Measurements from ENCODE around the gene SNN. TPM values are rescaled to one million over a fixed set of nuclear protein-coding genes. Genes with fewer than 3 reads are reported as not detected.

The SNN gene
- total and polyA plus RNA-seq, 7 experiments from 2014 or later: 17.0 to 86.8 (median 34.3) TPM

DNA sequence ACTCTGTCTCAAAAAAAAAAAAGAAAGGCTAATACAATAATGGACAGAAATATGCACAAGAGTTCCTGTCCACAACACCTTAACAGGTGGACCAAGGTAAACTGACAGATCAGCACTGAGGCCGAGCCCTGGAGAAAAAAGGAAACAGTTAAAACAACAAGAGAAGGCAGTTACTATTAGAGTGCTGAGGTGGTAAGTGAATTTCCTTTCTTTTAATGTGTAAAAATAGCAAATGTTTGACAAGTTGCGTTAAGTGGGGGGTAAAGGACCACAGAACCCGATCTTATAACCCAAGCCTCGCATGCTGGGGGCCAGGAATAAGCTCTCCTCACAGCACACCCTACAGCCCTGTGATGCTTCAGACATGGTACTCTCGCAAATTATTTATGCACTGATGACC, 49.6 kb downstream of the SNN start:
- no peaks in the 10 kb centered on the region for H3K9me3 ChIP-seq (ENCODE audit: control insufficient read depth in 2 of 3, low read length in 3 of 3)
- DNase-seq (no peak), ATAC-seq (no peak)
- Mint-ChIP-seq H3K27ac (peak overlapping the region in 8 of 9 donors; percentile 25 to 79 (median 54)), H3K36me3 (peaks cover 13 to 25% (median 17%) of the 10 kb centered on the region in 5 donors), H3K9me3 (no peaks in the 10 kb centered on the region), H3K4me1 (peaks cover 5 to 40% (median 18%) of the 10 kb centered on the region in 7 donors), H3K27me3 (no peaks in the 10 kb centered on the region), H3K4me3 (no peak overlapping the region)
- no peak overlapping the region for H3K4me3 ChIP-seq (ENCODE audit: low read length)
- ChIA-PET POLR2A (interaction anchor here (0.6 to 0.7 kb wide), 3 partner anchors 14 to 409 kb away, joined by 3 to 4 read pairs (median 3); no protein-coding TSS in a partner anchor), CTCF (interaction anchor here (0.6 to 1.7 kb wide), 4 partner anchors 82 to 616 kb away, joined by 3 to 13 read pairs (median 4); no protein-coding TSS in a partner anchor)
- H3K27ac ChIP-seq (ENCODE audit: low read depth, low read length): peak overlapping the region; percentile 35
- H3K27me3 ChIP-seq (ENCODE audit: control insufficient read depth in 2 of 2, insufficient read depth in 2 of 2, low read length in 2 of 2): no peaks in the 10 kb centered on the region
- H3K36me3 ChIP-seq (ENCODE audit: control insufficient read depth in 2 of 3, insufficient read depth in 3 of 3, low read length in 3 of 3): peaks cover 0 to 52% (median 4%) of the 10 kb centered on the region in 3 experiments
- peaks cover 0 to 3% of the 10 kb centered on the region in 2 donors for H3K4me1 ChIP-seq (ENCODE audit: control insufficient read depth in 2 of 2, insufficient read depth in 2 of 2, low read length in 2 of 2)
- intact Hi-C loops (cut with micrococcal nuclease): loop anchor here in 1 of 2 donors (10.0 kb wide), 1 partner anchor 73 kb away; no protein-coding TSS in a partner anchor

DNA sequence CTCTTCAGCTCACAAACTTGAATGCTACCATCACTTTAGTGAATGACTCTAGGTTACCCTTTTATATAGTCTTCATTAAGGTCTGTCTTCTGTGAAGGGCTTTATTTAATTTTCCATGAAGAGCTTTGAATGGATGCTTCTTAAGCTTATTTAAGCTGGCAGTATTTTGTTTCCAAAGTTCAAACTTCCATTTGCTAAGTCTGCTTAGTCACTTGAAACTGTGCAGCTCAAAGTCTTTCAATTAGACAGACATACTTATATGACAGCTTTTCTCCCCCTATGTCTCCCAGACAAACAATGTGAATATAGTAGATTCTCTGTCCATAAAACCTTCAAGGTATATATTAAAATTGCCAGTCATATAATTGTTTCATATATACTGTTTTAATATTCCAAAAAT, 50.9 kb downstream of the SNN start:
- intact Hi-C loops (cut with micrococcal nuclease): loop anchor here in 1 of 2 donors (10.0 kb wide), 1 partner anchor 74 kb away; no protein-coding TSS in a partner anchor
- Histone ChIP-seq H3K27ac (ENCODE audit: low read depth, low read length) (no peak overlapping the region), H3K4me1 (ENCODE audit: control insufficient read depth in 2 of 2, insufficient read depth in 2 of 2, low read length in 2 of 2) (peaks cover 0 to 3% of the 10 kb centered on the region in 2 donors), H3K27me3 (ENCODE audit: control insufficient read depth in 2 of 2, insufficient read depth in 2 of 2, low read length in 2 of 2) (no peaks in the 10 kb centered on the region), H3K9me3 (ENCODE audit: control insufficient read depth in 2 of 3, low read length in 3 of 3) (no peaks in the 10 kb centered on the region), H3K36me3 (ENCODE audit: control insufficient read depth in 2 of 3, insufficient read depth in 3 of 3, low read length in 3 of 3) (peaks cover 0 to 53% (median 4%) of the 10 kb centered on the region in 3 experiments), H3K4me3 (ENCODE audit: low read length) (no peak overlapping the region)
- H3K27ac Mint-ChIP-seq: peak overlapping the region in 3 of 9 donors; percentile 43 to 64 (median 49)
- ATAC-seq (no peak), DNase-seq (no peak)
- H3K27me3 Mint-ChIP-seq: no peaks in the 10 kb centered on the region
- H3K4me3 Mint-ChIP-seq: no peak overlapping the region
- no peaks in the 10 kb centered on the region for H3K9me3 Mint-ChIP-seq
- ChIA-PET CTCF (interaction anchor here (0.6 to 2.3 kb wide), 4 partner anchors 77 to 187 kb away, joined by 3 to 6 read pairs (median 4); partner anchors contain the start of gene RSL1D1), POLR2A (interaction anchor here (0.5 to 1.2 kb wide), 2 partner anchors 93 to 374 kb away, joined by 3 read pairs; partner anchors contain the start of gene RMI2)
- H3K36me3 Mint-ChIP-seq: peaks cover 13 to 29% (median 21%) of the 10 kb centered on the region in 5 donors
- H3K4me1 Mint-ChIP-seq: peaks cover 5 to 44% (median 23%) of the 10 kb centered on the region in 7 donors

DNA sequence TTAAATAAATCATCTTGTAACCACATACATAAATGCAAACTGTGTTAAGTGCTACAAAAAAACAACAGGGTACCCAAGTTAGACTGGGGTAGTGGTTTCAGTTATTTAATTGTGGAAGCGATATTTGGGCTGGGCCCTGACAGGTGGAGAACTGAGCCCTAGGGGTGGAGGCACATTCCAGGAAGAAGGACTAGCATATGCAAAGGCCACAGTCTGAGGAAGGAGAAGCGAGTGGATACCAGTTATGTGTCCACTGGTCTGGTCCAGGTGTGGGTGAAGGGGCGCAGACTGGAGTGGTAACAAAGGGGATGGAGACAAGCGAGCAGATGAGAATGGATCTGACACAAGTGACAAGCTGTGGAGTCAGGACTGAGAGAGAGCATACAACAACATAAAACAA, 51.5 kb downstream of the SNN start:
- Mint-ChIP-seq H3K27ac (peak overlapping the region in 5 of 9 donors; percentile 41 to 64 (median 49)), H3K9me3 (no peaks in the 10 kb centered on the region), H3K4me3 (no peak overlapping the region), H3K4me1 (peaks cover 5 to 41% (median 19%) of the 10 kb centered on the region in 7 donors), H3K27me3 (no peaks in the 10 kb centered on the region), H3K36me3 (peaks cover 13 to 27% (median 17%) of the 10 kb centered on the region in 5 donors)
- no peaks in the 10 kb centered on the region for H3K27me3 ChIP-seq (ENCODE audit: control insufficient read depth in 2 of 2, insufficient read depth in 2 of 2, low read length in 2 of 2)
- no peak overlapping the region for H3K27ac ChIP-seq (ENCODE audit: low read depth, low read length)
- DNase-seq (no peak), ATAC-seq (no peak)
- intact Hi-C loops (cut with micrococcal nuclease): loop anchor here in 1 of 2 donors (10.0 kb wide), 1 partner anchor 75 kb away; no protein-coding TSS in a partner anchor
- ChIA-PET POLR2A (interaction anchor here (1.2 kb wide), 1 partner anchor 94 kb away, joined by 3 read pairs; no protein-coding TSS in a partner anchor), CTCF (interaction anchor here (0.6 to 2.3 kb wide), 4 partner anchors 78 to 187 kb away, joined by 3 to 6 read pairs (median 4); partner anchors contain the start of gene RSL1D1)
- H3K4me3 ChIP-seq (ENCODE audit: low read length): no peak overlapping the region
- H3K36me3 ChIP-seq (ENCODE audit: control insufficient read depth in 2 of 3, insufficient read depth in 3 of 3, low read length in 3 of 3): peaks cover 0 to 57% (median 4%) of the 10 kb centered on the region in 3 experiments
- H3K4me1 ChIP-seq (ENCODE audit: control insufficient read depth in 2 of 2, insufficient read depth in 2 of 2, low read length in 2 of 2): no peaks in the 10 kb centered on the region
- H3K9me3 ChIP-seq (ENCODE audit: control insufficient read depth in 2 of 3, low read length in 3 of 3): no peaks in the 10 kb centered on the region

DNA sequence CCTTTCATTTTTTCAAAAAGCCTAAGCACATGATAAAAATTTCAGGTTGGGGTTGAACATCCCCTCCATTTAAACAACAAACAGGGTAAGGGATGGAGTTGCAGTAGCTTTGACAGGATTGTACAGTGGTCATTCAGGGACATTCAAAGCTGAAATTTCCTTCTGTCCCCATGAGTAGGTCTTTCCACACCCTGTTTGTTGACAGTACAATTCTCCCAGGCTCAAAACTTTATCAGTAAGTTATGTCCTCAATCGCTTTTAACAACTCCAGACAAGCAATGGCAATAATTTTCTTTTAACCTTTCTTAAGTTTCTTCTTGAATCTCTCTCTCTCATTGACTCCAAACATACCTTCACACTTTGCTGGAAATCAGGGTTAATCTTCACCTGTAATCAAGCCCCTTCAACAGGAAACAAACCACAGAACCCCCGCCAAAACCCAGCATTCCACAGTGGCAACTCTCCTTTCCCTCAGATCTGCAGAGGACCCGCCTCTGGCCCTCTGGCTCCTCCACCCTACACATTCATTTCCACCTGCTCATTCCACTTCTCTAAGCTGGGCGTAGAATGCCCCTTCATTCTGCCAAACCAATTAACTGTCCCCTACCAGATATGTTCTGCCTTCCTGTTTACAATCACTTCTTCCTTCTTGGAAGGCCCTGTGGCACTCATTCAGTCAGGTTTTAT, 53.7 kb downstream of the SNN start:
- no peaks in the 10 kb centered on the region for H3K9me3 Mint-ChIP-seq
- Histone ChIP-seq H3K36me3 (ENCODE audit: control insufficient read depth in 2 of 3, insufficient read depth in 3 of 3, low read length in 3 of 3) (peaks cover 6 to 52% (median 12%) of the 10 kb centered on the region in 3 experiments), H3K4me1 (ENCODE audit: control insufficient read depth in 2 of 2, insufficient read depth in 2 of 2, low read length in 2 of 2) (no peaks in the 10 kb centered on the region), H3K27me3 (ENCODE audit: control insufficient read depth in 2 of 2, insufficient read depth in 2 of 2, low read length in 2 of 2) (no peaks in the 10 kb centered on the region), H3K4me3 (ENCODE audit: low read length) (no peak overlapping the region), H3K27ac (ENCODE audit: low read depth, low read length) (no peak overlapping the region), H3K9me3 (ENCODE audit: control insufficient read depth in 2 of 3, low read length in 3 of 3) (no peaks in the 10 kb centered on the region)
- peaks cover 5 to 40% (median 17%) of the 10 kb centered on the region in 7 donors for H3K4me1 Mint-ChIP-seq
- DNase-seq: no peak
- intact Hi-C loops (cut with micrococcal nuclease): no loop called here
- peak overlapping the region in 8 of 9 donors; percentile 0 to 88 (median 48) for H3K27ac Mint-ChIP-seq
- peaks cover 13 to 27% (median 21%) of the 10 kb centered on the region in 5 donors for H3K36me3 Mint-ChIP-seq
- no peak overlapping the region for H3K4me3 Mint-ChIP-seq
- no peak for ATAC-seq
- ChIA-PET CTCF (no interaction called here), POLR2A (interaction anchor here (2.2 kb wide), 1 partner anchor 21 kb away, joined by 8 read pairs; the partner anchor contains the start of gene TXNDC11)
- H3K27me3 Mint-ChIP-seq: no peaks in the 10 kb centered on the region

DNA sequence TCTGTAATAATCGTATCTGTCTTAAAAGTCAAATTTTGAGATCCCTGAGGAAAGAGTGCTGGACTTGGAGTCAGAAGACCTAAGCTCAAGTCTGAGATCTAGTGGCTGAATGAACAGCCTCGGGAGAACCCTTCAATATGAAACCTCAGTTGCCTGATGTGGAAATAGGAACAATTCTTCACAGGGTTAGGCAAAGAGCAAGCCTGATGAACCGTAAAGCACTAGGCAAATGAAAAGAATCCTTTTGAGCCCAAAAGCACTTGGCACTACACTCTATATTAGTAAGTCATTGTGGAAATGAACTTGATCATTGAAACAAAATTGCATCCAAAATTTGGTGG, 54.2 kb downstream of the SNN start:
- peak overlapping the region in 8 of 9 donors; percentile 0 to 88 (median 48) for H3K27ac Mint-ChIP-seq
- DNase-seq: no peak
- Histone ChIP-seq H3K9me3 (ENCODE audit: control insufficient read depth in 2 of 3, low read length in 3 of 3) (no peaks in the 10 kb centered on the region), H3K36me3 (ENCODE audit: control insufficient read depth in 2 of 3, insufficient read depth in 3 of 3, low read length in 3 of 3) (peaks cover 6 to 52% (median 12%) of the 10 kb centered on the region in 3 experiments), H3K4me1 (ENCODE audit: control insufficient read depth in 2 of 2, insufficient read depth in 2 of 2, low read length in 2 of 2) (no peaks in the 10 kb centered on the region), H3K27me3 (ENCODE audit: control insufficient read depth in 2 of 2, insufficient read depth in 2 of 2, low read length in 2 of 2) (no peaks in the 10 kb centered on the region), H3K27ac (ENCODE audit: low read depth, low read length) (no peak overlapping the region), H3K4me3 (ENCODE audit: low read length) (no peak overlapping the region)
- ChIA-PET POLR2A (interaction anchor here (2.2 kb wide), 1 partner anchor 20 kb away, joined by 8 read pairs; the partner anchor contains the start of gene TXNDC11), CTCF (interaction anchor here (0.6 kb wide), 1 partner anchor 358 kb away, joined by 3 read pairs; no protein-coding TSS in a partner anchor)
- no peaks in the 10 kb centered on the region for H3K27me3 Mint-ChIP-seq
- intact Hi-C loops (cut with micrococcal nuclease): no loop called here
- peaks cover 5 to 40% (median 17%) of the 10 kb centered on the region in 7 donors for H3K4me1 Mint-ChIP-seq
- no peak overlapping the region for H3K4me3 Mint-ChIP-seq
- H3K36me3 Mint-ChIP-seq: peaks cover 13 to 27% (median 21%) of the 10 kb centered on the region in 5 donors
- ATAC-seq: no peak
- H3K9me3 Mint-ChIP-seq: no peaks in the 10 kb centered on the region

DNA sequence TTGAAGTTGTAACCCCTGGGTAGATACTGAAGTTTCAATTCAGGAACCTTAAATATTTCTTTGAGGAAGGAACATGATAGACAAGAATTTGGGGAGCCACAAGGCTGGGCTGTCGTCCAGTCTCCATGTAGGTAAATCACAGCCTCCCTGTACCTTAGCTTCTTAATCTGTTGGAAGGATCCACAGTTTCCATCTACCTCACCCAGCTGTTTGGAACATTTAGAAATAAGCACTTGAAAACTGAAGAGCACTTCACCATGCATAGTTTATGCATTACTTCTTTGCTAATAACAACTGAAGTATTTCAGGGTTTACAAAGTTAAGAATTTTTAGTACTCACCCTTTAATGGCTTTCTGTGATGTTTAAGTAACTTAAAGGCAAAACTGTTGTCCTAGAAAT, 57.2 kb downstream of the SNN start:
- DNase-seq (no peak), ATAC-seq (no peak)
- H3K27ac Mint-ChIP-seq: peak overlapping the region in 1 of 9 donors; percentile 25
- no peaks in the 10 kb centered on the region for H3K9me3 Mint-ChIP-seq
- POLR2A ChIA-PET: interaction anchor here (1.8 kb wide), 1 partner anchor 9 kb away, joined by 5 read pairs; no protein-coding TSS in a partner anchor
- peaks cover 8 to 60% (median 15%) of the 10 kb centered on the region in 3 experiments for H3K36me3 ChIP-seq (ENCODE audit: control insufficient read depth in 2 of 3, insufficient read depth in 3 of 3, low read length in 3 of 3)
- no peaks in the 10 kb centered on the region for H3K27me3 ChIP-seq (ENCODE audit: control insufficient read depth in 2 of 2, insufficient read depth in 2 of 2, low read length in 2 of 2)
- no peaks in the 10 kb centered on the region for H3K27me3 Mint-ChIP-seq
- peaks cover 0 to 3% of the 10 kb centered on the region in 2 donors for H3K4me1 ChIP-seq (ENCODE audit: control insufficient read depth in 2 of 2, insufficient read depth in 2 of 2, low read length in 2 of 2)
- H3K4me3 Mint-ChIP-seq: no peak overlapping the region
- H3K4me1 Mint-ChIP-seq: peaks cover 10 to 42% (median 38%) of the 10 kb centered on the region in 7 donors
- H3K4me3 ChIP-seq (ENCODE audit: low read length): no peak overlapping the region
- H3K9me3 ChIP-seq (ENCODE audit: control insufficient read depth in 2 of 3, low read length in 3 of 3): no peaks in the 10 kb centered on the region
- H3K36me3 Mint-ChIP-seq: peaks cover 6 to 42% (median 24%) of the 10 kb centered on the region in 5 donors
- no peak overlapping the region for H3K27ac ChIP-seq (ENCODE audit: low read depth, low read length)
- intact Hi-C loops (cut with micrococcal nuclease): no loop called here
- CTCF ChIA-PET: interaction anchor here (0.7 to 2.1 kb wide), 2 partner anchors 11 to 16 kb away, joined by 3 to 7 read pairs; no protein-coding TSS in a partner anchor
